ENCODE data around the gene VAT1L.

VAT1L gene

GRCh38 chr16:77949445-77949844 lies 161.1 kb downstream of the VAT1L start:
- TF ChIP-seq, protein P1, sequence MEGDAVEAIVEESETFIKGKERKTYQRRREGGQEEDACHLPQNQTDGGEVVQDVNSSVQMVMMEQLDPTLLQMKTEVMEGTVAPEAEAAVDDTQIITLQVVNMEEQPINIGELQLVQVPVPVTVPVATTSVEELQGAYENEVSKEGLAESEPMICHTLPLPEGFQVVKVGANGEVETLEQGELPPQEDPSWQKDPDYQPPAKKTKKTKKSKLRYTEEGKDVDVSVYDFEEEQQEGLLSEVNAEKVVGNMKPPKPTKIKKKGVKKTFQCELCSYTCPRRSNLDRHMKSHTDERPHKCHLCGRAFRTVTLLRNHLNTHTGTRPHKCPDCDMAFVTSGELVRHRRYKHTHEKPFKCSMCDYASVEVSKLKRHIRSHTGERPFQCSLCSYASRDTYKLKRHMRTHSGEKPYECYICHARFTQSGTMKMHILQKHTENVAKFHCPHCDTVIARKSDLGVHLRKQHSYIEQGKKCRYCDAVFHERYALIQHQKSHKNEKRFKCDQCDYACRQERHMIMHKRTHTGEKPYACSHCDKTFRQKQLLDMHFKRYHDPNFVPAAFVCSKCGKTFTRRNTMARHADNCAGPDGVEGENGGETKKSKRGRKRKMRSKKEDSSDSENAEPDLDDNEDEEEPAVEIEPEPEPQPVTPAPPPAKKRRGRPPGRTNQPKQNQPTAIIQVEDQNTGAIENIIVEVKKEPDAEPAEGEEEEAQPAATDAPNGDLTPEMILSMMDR (IDR thresholded peaks at IDR 0.05; ENCODE audit: low read depth, low read length): no peak
- DNase-seq (ENCODE audit: extremely low read depth, low read depth): no peak

- TF ChIP-seq, protein P1 (IDR thresholded peaks at IDR 0.05; ENCODE audit: low read depth, low read length): peak; percentile 26
- no peak for DNase-seq (ENCODE audit: extremely low read depth, low read depth)
These were observed 163.4 kb downstream of the VAT1L start for GRCh38 chr16:77951788-77952187.

- TF ChIP-seq, protein P1 (IDR thresholded peaks at IDR 0.05; ENCODE audit: low read depth, low read length): no peak; the same call in 1 of the 2 replicates
- no peak for DNase-seq (ENCODE audit: extremely low read depth, low read depth)
These were observed 166.8 kb downstream of the VAT1L start for GRCh38 chr16:77955127-77955526.

DNA sequence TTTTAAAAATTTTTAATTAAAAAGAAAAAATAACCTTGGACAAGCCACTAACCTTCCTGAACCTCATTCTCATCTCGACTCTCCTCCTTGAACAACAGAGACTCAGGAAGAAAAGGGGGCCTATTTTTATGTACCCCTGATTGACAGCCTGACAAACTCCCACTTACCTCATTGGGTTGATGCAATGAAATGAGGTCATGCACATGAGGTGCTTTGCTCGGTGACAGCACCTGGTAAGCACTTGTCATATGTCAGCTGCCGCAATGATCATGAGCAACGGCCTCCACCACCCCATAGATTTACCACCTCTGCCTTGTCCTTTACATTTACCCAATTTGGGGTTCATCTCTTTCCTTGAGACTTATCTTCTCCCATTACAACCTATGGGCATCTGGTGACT lies 167.9 kb downstream of the VAT1L start:
- TF ChIP-seq, protein P1 (IDR thresholded peaks at IDR 0.05; ENCODE audit: low read depth, low read length): no peak
- DNase-seq (ENCODE audit: extremely low read depth, low read depth): no peak

- no peak for DNase-seq (ENCODE audit: extremely low read depth, low read depth)
These were observed 172.4 kb downstream of the VAT1L start for GRCh38 chr16:77960766-77961165.

DNA sequence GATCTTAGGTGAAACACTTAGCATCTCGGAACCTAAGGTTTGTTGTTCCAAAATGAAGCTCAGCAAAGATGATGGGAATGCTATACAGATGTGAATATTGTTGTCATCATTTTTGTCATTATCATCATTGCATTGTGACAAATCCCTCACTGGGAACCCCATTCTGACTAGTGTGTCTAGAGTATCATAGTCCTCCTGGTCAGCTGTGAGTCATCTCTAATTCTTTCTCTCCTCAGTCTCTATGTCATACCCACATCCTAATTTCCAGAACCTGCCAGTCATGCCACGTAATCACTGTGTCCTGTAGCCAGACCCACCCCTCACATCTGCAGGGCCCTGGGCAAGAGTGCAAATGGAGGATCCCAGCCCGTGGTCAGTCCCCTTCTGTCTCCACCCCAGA lies 173.4 kb downstream of the VAT1L start:
- DNase-seq (ENCODE audit: extremely low read depth, low read depth): no peak
- TF ChIP-seq, protein P1 (IDR thresholded peaks at IDR 0.05; ENCODE audit: low read depth, low read length): no peak

More at GRCh38 chr16:77960766-77961165, 172.4 kb downstream of the VAT1L start:
- TF ChIP-seq, protein P1 (IDR thresholded peaks at IDR 0.05; ENCODE audit: low read depth, low read length): no peak

GRCh38 chr16:77962689-77963088 lies 174.3 kb downstream of the VAT1L start:
- DNase-seq (ENCODE audit: extremely low read depth, low read depth): no peak
- TF ChIP-seq, protein P1 (IDR thresholded peaks at IDR 0.05; ENCODE audit: low read depth, low read length): no peak

All from AG09319 (cell line).